NOMO-1 (cell line): ENCODE results near the gene UFD1.

Experiments
- DNase-seq, 2 experiments: peaks; one replicate each; lab custom pipeline; 2025; ENCODE audit not compliant: unreplicated experiment in 2 of 2; lab: John Stamatoyannopoulos, UW

The UFD1 gene

GRCh38 chr22:19402642-19403191 is 76.3 kb downstream of the UFD1 start:
- DNase-seq: no peak

GRCh38 chr22:19401483-19401882 is 77.5 kb downstream of the UFD1 start:
- DNase-seq: no peak

- no peak for DNase-seq
Measured at GRCh38 chr22:19400881-19401280, 78.1 kb downstream of the UFD1 start.
